CD4-positive, alpha-beta T cell treated with Interleukin-21 for 1 hour (primary cell): ENCODE results near the gene DNAJB12.
"Not testable (repeated sequence)": the region's sequence is repeated elsewhere in the genome, so short reads cannot be mapped to it uniquely, and the experiment has no call there.

Experiments used
- DNase-seq: peaks from one replicate; pipeline ENCODE4 v3.0.0-alpha.2; 2020

The DNAJB12 gene

DNA sequence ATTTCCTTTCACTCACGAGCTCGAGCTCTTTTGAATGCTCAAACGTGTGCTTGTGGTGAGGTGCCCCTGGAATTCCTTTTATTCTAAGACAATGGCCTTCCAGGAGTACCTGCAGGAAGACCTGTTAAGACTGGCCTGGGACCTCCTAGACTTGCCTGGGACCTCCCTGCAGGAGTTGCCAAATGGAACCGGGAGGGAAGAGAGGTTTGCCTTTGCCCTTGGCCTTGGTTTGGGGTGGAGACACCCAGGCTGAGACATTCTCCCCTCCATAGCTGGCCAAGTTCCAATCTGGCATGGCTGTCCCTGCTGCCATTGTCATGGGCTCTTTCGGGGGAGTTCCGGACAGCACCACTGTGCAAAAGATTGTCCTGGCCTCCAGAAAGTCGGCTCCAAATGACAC lies 39.7 kb downstream of the DNAJB12 start:
- DNase-seq: no peak

DNA sequence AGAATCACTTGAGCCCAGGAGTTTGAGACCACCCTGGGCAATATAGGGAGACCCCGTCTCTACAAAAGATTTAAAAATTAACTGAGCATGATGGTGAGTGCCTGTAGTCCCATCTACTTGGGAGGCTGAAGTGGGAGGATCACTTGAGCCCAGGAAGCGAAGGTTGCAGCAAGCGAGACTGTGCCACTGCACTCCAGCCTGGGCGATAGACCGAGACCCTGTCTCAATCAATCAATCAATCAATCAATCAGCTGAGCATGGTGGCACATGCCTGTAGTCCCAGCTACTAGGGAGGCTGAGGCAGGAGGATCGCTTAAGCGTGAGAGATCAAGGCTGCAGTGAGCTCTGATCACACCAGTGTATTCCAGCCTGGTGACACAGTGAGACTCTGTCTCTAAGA lies 40.5 kb downstream of the DNAJB12 start:
- DNase-seq: no peak

DNA sequence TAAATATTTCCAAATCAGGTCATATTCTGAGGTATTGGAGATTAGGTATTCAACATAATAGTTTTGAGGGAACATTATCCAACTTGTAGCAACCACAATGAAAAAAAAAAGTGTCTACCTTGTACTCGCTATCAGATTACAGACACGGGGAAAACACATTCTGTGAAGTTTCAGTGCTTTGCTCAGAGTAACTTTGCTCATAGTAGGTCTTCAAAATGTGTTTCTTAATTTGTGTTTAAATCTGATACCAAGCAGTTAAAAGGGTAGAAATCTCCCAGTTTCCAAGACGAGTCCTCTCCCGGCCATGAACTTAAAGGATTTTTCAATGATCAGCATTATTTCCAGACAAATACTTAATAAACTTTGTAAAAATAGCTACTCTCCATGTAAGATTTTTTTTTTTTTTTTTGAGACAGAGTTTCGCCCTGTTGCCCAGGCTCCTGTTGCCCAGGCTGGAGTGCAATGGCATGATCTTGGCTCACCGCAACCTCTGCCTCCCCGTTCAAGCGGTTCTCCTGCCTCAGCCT lies 41.8 kb downstream of the DNAJB12 start:
- DNase-seq: no peak

DNA sequence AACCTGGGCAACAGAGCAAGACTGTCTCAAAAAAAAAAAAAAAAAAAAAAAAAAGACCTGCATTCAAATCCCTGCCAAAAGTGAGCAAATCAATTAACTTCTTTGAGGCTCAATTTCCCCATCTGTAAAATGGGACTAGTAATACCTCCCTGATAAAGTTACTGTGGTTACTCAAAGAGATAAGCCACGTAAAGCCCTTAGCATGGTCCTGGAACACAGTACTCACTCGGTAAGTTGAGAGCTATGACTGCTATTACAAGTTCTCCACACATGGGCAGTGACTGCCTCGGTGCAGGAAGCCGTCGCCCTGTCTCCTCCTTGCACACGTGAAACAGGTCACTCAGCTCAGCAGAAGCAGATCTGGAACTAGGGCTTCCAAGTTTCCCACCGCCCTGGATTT lies 43.1 kb downstream of the DNAJB12 start:
- DNase-seq: no peak

DNA sequence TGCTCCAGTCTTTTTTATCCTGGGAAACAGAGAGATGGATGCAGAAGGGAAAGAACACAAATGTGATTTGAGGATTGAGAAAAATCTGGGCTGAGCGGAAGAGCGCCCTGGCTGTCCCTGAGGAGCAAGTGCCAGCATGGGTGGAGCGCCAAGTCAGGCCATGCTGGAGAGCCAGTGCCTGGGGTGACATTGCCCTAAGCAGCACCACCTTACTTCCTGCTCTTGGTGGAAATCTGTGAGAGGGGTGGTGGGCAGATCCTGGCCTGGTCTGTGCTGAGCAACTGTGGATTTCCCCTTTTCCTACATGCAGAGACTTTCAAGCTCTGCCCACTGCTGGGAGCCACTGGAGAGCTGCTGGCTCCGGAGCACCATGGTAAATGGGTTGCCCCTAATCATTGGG lies 44.1 kb downstream of the DNAJB12 start:
- DNase-seq: no peak

DNA sequence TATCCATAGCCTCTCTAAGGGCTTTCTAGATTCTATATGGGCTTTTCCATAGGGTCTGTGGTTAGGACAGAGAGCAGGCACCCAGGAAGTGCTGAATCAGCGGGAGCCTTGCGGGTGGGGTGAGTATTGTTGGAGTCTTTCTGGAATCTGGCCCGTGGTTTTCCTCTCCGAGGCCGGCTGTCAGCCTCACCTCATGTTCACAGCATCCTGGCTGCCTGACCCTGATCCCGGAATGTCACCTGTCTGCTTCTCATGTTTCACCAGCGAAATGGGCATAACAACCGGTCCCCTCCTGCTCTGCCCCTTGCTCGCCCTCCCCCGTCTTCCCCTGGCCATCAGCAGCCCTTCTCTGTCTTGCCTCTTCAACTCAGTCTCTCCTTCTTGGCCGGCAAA lies 44.5 kb downstream of the DNAJB12 start:
- DNase-seq: no peak

DNA sequence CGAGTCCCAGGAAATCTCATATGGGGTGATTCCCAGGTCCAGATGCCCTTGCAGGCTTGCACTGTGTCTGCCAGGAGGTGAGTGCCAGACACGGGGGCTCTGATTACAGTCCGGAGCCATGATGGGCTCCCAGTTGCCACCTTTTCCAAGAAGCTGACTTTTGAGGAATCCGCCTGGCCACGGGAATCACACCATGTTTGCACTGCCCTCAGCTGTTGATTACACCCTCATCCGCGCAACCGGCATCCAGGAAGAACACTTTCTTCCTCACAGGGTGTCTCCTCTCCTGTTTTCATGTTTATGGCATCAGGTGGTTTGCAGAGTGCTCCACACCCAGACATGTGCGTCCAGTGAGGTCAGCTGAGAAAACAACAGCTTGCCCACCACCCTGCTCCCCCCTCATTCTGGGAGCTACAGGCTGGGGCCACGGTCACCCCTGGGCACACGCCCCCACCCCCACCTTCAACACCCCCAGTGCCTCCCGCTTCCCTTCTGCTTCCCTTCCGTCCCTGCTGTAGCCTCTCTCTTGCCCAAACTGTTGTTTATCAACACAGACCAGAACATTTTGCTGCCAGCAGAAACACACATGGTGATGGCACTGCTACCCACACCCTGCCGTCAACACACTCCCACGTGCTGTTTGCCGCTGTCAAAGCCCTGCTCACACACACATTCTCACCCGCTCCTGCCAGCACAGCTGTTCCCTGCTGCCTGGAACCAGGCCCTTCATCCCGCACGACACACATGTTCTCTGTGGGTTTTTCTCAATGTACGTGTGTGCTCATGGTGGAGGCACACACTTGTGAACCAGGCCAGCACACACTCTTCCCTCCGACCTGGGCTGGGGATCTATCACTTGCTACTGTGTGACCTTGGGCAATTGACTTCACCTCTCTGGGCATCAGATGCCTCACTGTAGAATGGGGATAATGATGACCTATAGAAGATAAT lies 45.2 kb downstream of the DNAJB12 start:
- no peak for DNase-seq

DNA sequence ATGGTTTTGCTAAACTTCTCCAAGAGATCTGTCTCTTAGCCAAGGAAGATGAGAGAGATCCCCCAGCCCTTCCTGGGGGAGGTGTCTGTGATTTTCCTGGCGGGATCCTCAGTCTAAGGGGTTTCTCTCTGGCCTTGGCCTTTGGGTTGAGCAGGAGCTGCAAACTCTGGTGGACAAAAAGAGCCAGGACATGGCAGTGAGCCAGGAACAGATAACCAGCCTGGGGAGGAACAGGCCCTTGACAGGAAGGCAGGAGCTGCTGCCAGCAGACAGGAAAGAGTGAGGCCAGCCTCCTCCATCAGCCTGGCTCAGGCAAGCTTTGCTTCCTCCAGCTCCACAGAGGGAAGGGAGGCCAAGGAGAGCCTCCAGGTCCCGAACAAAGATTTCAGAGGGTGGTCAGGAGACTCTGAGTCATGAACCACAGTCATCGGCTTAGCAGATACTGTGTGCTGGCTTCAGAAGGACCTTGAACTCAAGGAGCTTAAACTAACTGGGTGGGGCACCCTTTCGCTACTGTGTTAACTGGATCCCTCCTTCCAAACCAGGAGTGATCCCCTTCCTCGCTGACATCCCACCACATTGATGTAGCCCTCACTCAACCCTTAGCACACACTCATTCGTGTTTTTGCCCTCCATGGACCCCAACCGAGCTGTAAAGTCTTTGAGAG lies 46.3 kb downstream of the DNAJB12 start:
- no peak for DNase-seq

DNA sequence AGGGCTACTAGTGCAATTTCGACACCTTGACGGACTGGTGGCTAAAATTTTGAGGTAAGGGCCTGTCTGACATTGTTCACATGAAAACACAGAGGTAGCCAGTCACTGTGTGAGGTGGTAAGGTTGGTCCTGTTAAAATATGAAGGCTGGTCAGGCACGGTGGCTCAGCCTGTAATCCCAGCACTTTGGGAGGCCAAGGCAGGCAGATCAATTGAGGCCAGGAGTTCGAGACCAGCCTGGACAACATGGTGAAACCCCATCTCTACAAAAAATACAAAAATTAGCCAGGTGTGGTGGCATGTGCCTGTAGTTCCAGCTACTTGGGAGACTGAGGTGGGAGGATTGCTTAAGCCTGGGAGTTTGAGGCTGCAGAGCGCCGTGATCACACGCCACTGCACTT lies 47.0 kb downstream of the DNAJB12 start:
- not testable (repeated sequence) for DNase-seq

DNA sequence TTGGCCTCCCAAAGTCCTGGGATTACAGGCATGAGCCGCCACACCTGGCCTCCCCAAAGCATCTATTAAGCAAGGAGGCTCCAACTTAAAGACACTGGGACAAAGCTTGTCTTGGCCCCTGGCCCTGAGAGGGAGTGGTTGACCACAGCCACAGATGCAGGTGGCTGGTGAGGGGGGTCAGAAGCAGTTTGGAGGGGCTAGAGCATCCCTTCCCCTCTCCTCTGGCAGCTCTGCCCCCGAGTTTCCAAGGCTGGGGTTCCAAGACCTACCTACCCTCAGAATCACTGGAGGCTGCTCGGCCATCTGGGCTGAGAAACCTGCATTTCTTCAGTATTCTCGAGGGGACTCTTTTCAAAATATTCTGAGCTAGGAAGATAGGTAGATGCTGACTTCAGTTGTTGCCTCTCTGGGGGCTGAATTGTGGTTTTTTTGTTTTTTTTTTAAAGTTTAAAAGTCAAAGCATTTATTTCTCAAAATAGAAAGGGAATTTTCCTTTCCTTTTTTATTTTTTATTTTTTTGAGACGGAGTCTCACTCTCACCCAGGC lies 48.4 kb downstream of the DNAJB12 start:
- no peak for DNase-seq

DNA sequence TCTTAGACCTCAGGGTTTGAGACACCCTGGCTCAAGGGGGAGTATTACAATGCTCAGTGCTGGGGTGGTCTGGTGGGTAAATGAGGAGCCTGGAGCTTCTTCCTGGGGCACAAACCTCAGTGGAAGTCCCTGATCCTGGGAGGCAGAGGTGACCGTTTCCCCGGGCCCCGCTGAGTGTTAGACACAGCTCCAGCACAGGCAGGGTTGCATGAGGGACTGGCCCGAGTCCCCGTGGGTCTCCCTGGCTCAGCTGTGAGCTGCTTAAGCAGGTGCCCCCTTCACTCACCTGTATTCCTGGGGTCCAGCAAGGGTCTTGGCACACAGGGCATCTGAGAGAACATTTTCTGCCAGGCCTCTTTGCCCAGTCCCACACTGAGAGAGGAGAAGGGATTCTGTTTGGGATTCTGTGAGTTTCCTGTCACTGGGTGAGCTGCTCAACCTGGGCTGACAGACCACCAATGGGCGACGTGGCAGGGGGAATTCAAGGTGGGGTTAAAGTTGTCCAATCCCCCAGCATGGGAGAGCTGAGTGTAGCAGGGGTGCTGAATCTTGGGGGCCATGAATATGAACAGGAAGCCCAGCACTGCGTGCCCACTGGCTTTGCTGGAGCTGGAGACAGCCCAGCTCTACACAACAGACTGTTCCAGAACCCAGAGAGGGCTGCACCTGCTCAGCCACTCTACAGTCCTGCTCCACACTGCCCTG lies 51.1 kb downstream of the DNAJB12 start:
- DNase-seq: no peak

DNA sequence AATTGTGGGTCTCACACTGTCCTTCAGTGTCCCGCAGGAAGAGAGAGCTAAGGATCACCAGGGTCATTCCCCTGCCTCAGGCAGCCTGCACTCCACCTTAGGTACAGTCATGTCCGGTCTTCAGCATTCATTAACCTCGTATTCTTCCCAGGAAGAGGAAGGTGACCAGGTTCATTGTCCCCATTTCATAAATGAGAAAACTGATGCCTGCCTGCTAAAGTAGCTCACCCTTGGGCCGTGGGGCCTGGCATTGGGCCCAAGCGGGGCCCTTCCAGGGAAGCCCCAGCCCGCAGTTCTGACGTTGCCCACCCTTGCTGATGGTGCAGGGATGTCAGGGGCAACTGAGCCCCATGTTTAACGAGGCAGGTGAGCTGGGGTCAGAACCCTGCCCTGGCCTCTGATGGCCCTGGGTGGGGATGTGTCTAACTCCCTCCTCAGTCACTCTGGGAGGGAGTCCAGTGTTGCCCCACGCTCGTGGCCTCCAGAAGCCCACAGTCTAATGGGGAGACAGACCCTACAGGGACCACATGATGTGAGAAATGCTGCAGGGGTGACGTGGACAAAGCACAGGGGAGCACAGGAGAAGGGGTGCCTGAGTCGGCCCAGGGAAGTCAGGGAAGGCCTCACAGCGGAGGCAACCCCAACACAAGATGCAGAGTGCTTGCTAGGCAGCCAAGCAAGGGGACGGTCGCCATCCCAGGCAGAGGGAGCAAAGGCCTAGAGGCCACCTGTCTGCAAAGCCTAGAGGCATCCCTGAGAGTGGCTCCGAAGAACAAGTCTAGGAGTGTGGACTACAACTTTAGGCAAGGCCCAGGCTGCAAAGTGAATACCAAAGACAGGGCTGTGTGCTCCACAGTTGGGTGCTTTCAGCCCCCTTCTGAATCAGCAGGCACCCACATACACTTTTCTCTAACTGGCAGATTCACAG lies 55.9 kb downstream of the DNAJB12 start:
- DNase-seq: no peak

DNA sequence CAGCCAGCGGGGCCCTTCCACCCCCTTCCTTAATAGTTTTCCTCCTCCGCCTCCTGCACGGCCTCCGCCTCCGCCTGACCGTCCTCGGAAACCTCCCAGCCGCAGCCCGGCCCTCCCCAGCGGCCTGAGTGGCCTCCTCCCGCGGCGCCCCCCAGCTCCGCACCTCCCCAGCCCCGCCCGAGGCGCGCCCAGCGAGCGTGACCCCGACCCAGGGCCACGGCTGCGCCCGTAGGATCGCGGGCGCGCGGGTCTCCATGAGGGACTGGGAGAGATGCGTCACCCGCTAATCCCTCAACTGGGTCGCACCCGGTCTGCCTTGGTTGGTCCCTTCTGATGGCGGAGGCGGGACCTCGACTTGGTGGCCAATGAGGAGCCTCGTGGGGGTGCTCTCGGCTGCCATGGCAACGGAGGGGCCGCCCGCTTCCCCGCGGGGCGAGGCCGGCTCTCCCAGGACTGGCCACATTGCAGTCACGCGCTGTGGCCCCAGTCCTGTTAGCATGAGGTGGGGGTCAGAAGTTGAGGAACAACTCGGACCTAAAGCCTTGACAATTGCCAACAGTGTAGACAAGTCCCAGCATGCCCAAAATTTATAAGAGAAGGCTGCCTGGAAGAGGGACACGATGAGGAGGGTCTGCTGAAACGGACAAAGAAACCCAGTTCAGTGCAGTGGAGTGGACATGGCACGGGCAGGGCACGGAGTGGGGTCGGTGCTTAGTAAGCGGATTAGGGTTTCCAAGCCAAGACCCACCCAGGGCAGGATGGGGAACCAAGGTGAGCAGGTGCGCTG lies 56.7 kb downstream of the DNAJB12 start:
- peak; percentile 96 for DNase-seq

DNA sequence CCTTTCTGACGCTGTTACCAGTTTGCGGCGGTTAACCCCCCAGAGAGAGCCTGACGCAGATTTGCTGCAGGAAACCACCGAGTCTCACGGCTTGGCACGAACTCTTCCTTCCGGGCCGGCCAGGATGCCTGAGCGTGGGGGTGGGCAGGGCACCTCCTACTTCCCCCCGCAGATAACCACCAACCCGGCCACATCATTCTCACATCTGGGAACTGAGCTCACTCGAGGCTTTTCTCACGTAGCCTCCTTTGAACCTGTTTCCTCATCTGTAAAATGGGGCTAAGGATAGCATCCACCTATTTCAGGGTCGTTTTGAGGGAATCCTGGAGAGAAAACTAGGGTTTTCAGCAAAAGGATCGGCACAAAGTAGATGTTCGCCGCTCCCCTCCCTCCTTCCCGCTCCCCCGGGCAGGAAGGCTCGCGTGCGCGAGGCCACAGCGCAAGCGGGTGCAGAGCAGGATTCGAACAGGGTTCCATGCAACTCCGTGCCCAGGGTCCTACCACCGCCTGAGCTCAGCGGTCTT lies 57.4 kb downstream of the DNAJB12 start:
- peak; percentile 98 for DNase-seq

DNA sequence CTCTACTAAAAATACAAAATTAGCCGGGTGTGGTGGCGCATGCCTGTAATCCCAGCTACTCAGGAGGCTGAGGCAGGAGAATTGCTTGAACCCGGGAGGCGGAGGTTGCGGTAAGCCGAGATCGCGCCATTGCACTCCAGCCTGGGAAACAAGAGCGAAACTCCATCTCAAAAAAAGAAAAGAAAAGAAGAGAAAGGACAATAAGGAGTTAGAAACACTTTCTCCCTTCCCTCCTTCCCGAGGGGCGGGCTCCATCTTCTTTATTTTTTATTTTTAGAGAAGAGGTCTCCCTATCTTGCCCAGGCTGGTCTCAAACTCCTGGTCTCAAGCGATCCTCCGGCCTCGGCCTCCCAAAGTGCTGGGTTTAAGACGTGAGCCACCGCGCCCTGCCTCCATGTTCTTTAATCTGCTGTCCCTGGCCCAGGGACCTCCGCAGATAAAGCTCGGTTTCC lies 57.9 kb downstream of the DNAJB12 start:
- DNase-seq: not testable (repeated sequence)

DNA sequence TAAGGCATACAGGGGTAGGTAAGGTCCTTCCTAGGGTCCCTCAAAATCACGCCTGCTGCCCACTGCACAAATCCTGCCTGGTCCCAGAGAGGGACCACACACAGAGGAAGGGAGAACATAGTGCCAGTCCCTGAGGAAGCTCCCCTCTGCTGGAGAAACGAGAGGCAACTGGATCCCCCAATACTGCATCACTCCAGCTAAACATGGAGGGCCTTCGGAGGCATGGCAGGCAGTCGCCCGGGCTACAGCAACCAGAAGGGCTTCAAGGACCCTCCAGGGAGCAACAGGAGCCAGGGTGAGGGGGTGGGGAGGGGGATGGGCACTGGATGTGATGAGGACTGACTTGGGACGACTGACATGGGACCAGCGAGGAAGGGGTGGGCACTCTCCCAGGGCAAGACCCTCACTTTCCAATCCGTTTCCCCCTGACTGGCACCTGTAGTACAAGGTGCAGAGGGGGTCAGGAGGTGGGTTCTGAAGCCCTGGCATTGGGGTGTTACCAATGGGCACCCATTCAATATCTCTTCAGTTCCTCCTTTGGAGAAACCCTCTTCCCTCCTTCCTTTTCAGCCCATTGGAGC lies 59.3 kb downstream of the DNAJB12 start:
- no peak for DNase-seq

DNA sequence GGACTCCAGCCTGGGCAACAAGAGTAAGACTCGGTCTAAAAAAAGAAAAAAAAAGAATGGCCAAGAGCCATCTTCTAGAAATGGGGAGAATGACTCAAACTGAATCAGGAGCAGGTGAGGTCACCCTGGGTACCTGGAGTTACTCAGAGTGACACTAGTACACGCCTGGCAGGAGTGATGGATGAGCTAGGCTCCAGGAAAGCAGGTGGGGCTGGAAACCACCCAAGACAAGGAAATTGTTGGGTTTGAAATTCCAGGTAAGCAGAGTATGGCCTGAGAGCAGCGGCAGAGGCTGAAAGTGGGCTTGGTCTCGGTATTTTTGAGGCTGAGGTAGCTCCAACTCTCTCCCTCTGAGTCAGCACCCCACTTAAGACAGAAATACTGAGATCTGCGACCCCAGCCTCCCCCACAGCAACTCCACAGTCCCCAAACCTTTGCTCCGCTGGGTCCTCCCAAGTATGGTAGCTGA lies 62.5 kb downstream of the DNAJB12 start:
- DNase-seq: no peak

DNA sequence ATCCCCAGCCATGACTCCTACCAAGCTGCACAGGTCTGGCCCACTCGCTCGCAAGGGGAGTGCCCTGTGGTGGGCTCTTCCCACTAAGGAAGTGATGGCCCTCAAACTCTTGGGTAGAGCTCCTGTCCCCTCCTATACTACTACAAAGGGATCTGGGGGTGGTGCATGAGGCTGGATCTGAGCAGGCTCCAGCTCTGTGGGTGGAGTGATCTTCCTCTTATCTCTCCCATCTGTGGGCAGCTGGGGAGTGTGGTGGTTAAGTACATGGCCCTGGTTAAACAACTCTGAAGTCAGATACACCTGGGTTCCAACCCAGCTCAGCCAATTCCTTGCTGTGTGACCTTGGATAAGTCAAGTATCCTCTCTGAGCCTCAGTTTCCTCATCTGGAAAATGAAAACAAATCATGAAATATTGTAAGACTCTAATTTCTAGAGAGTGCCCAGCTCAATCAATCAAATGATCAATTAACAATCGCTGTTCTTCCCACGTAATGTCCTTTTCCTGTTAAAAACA lies 63.6 kb downstream of the DNAJB12 start:
- DNase-seq: peak; percentile 75

DNA sequence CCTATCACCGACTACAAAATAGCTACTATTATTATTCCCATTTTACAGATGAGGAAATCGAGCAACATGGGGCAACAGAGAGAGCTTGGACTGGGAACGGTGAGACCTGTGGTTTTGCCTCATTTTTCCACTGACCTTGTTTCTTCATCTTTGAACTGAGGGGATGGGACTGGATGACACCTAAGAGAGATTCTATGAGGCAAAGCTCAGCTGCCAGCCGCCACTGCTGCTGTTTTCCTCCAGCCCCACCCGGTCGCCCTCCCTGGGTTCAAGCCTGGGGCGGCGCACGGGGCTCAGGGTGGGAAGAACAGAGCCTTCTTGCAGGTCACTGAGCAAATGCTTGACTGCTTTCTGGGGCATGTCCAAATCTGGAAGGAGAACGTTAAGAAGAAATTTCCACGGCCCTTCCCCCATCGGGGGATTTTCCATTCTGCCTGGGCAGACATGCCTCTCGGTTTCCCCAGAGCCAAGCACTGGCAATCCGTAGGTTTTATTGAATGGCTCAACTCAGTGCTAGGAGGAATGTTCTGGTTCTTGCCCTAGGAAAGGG lies 68.7 kb downstream of the DNAJB12 start:
- no peak for DNase-seq

DNA sequence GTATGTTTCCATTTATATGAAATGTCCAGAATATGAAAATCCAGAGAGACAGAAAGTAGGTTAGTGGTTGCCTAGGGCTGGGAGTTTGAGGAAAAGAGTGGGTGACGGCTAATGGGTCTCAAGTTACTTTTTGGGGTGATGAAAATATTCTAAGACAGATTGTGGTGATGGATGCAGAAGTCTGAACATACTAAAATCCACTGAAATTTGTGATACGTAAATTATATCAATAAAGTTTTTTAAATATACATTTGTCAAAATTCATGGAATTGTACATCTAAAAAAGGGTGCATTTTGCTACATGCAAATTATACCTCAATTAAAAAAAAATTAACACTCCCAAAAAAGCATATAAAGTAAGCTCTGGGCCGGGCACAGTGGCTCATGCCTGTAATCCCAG lies 71.6 kb downstream of the DNAJB12 start:
- no peak for DNase-seq
